Smooth muscle cell (in vitro differentiated cells): ENCODE measurements around the gene TSPOAP1. TPM values are rescaled to one million over a fixed set of nuclear protein-coding genes. Genes with fewer than 3 reads are reported as not detected.

Experiments
- DNase-seq: peaks from one replicate; lab custom pipeline; 2025; ENCODE audit not compliant: unreplicated experiment; lab: John Stamatoyannopoulos, UW
- H2AFZ ChIP-seq: fragments of 200-600 bp; sonication (generic); 2 replicates; pipeline ENCODE4 v1.6.0; 2016; ENCODE audit warnings: antibody characterized with exemption, low read depth, mild to moderate bottlenecking
- H3F3A ChIP-seq: fragments of 200-600 bp; sonication (generic); 2 replicates; pipeline ENCODE4 v1.6.0; 2017; ENCODE audit warnings: antibody characterized with exemption, low read depth
- H3K27ac ChIP-seq: fragments of 200-600 bp; sonication (generic); 2 replicates; pipeline ENCODE4 v1.5.1; 2016; ENCODE audit warnings: low read depth, mild to moderate bottlenecking
- H3K27me3 ChIP-seq: fragments of 200-600 bp; sonication (generic); 2 replicates; pipeline ENCODE4 v1.6.1; 2016; ENCODE audit warnings: low read depth, mild to moderate bottlenecking
- H3K36me3 ChIP-seq: fragments of 200-600 bp; sonication (generic); 2 replicates; pipeline ENCODE4 v1.5.1; 2016; ENCODE audit warnings: low read depth
- H3K4me1 ChIP-seq: fragments of 200-600 bp; sonication (generic); 2 replicates; pipeline ENCODE4 v1.5.1; 2016; ENCODE audit warnings: low read depth
- H3K4me2 ChIP-seq: fragments of 200-600 bp; sonication (generic); 2 replicates; pipeline ENCODE4 v1.6.0; 2016; ENCODE audit warnings: mild to moderate bottlenecking
- H3K4me3 ChIP-seq: fragments of 200-600 bp; sonication (generic); 2 replicates; pipeline ENCODE4 v1.5.1; 2016; ENCODE audit warnings: mild to moderate bottlenecking
- H3K79me2 ChIP-seq: fragments of 200-600 bp; sonication (generic); 2 replicates; pipeline ENCODE4 v1.6.0; 2016; ENCODE audit warnings: low read depth, mild to moderate bottlenecking
- H3K9ac ChIP-seq: fragments of 200-600 bp; sonication (generic); 2 replicates; pipeline ENCODE4 v1.6.0; 2016; ENCODE audit warnings: low read depth
- H3K9me3 ChIP-seq: fragments of 200-600 bp; sonication (generic); replicated peaks from 2 replicates; pipeline ENCODE4 v1.5.1; 2016; ENCODE audit warnings: low read depth
- H4K20me1 ChIP-seq: fragments of 200-600 bp; sonication (generic); 2 replicates; pipeline ENCODE4 v1.6.0; 2016; ENCODE audit warnings: low read depth
- WGBS: methylation state at CpG from one replicate; pipeline ENCODE4 v1.1.7; 2016; ENCODE audit warnings: low lambda C conversion rate; 5-methylcytosine and 5-hydroxymethylcytosine counted together
- polyA plus RNA-seq: library from polyadenylated mRNA; unstranded; fragments of >200 nt; fragmentation: Nextera tagmentation; extraction: Ambion mirVana; gene quantifications from 2 replicates; pipeline ENCODE4 v1.2.1, GENCODE V29; 2016
- total RNA-seq: library from RNA; depleted of rRNA; stranded (reverse); fragments of >200 nt; gene quantifications from 2 replicates; pipeline ENCODE4 v1.2.3, GENCODE V29; 2014
- TF ChIP-seq, protein P1 (sequence below): fragments of 200-600 bp; sonication (generic); IDR thresholded peaks from 2 replicates; pipeline ENCODE4 v1.5.1; 2017; ENCODE audit warnings: borderline replicate concordance, mild to moderate bottlenecking, antibody characterized with exemption; ENCODE audit not compliant: insufficient read depth, poor library complexity, severe bottlenecking

TSPOAP1 gene
- total and polyA plus RNA-seq, 2 experiments from 2014 or later: 7.0 to 11.7 TPM

DNA sequence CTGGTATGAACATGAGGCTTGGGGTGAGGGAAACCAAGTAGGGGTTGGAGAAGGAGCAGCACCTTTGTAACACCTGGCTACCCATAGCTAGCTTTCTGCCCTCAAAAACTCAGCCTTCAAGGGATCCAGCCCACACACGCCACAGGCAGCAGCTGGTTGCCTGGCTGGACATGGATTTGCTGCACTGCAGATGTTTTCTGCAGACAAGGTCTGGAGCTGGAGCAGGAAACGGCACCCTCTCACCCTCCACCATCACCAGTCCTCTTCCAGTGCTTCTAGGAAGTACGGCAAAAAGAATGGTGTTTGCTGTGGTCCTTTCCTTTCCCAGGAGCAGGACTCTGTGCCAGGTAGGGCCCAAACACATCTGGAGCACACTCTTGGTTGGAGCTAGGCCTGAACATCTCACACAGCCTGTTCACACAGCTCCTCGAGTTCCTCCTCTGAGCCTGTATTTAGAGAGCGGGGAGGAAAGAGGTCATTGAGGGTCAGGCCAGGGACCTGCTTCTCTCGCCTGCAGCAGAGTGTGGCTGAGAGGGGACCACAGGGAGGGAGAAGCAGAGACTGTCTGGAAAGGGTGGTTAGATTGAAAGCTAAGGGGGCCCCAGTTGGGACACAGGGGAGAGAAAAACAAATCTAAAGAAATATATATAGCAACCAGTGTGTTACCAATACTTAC, 26.1 kb upstream of the TSPOAP1 start:
- Histone ChIP-seq H3K79me2 (peaks cover 14% of the 10 kb centered on the region), H3K4me2 (no peak overlapping the region), H3F3A (peaks cover 9% of the 10 kb centered on the region), H4K20me1 (no peaks in the 10 kb centered on the region), H3K27me3 (no peaks in the 10 kb centered on the region), H3K9me3 (no peaks in the 10 kb centered on the region), H2AFZ (no peak overlapping the region), H3K36me3 (peaks cover 3% of the 10 kb centered on the region), H3K4me1 (peaks cover 9% of the 10 kb centered on the region), H3K27ac (no peak overlapping the region), H3K9ac (no peak overlapping the region), H3K4me3 (no peak overlapping the region)
- no peak for DNase-seq
- WGBS: 89% methylated on average over 6 of the region's 6 CpGs
- TF ChIP-seq, protein P1, sequence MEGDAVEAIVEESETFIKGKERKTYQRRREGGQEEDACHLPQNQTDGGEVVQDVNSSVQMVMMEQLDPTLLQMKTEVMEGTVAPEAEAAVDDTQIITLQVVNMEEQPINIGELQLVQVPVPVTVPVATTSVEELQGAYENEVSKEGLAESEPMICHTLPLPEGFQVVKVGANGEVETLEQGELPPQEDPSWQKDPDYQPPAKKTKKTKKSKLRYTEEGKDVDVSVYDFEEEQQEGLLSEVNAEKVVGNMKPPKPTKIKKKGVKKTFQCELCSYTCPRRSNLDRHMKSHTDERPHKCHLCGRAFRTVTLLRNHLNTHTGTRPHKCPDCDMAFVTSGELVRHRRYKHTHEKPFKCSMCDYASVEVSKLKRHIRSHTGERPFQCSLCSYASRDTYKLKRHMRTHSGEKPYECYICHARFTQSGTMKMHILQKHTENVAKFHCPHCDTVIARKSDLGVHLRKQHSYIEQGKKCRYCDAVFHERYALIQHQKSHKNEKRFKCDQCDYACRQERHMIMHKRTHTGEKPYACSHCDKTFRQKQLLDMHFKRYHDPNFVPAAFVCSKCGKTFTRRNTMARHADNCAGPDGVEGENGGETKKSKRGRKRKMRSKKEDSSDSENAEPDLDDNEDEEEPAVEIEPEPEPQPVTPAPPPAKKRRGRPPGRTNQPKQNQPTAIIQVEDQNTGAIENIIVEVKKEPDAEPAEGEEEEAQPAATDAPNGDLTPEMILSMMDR: no peak

DNA sequence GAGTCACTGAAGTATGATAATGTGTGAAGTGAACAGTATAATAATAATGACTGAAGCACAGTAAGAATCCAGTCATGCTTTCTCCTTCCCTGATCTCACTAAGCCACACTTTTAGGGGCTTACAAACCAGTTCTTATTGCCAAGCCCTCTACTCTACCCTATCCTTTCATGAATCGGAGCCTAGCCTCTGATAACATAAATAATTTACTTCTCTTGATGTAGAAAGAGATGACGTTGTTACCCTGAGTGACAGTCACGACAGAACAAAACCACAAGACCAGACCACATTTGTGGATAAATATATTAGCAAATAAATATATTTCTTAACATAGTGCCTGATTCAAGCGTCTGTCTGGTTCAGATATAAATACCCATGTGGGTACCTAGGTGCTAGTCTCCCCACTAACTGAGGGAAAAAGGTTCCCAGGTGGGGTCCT, 24.8 kb upstream of the TSPOAP1 start:
- Histone ChIP-seq H3K9ac (no peak overlapping the region), H3K4me1 (peaks cover 9% of the 10 kb centered on the region), H3K4me2 (peak overlapping the region; percentile 93), H3K27me3 (no peaks in the 10 kb centered on the region), H3K27ac (peak overlapping the region; percentile 80), H4K20me1 (no peaks in the 10 kb centered on the region), H3K9me3 (no peaks in the 10 kb centered on the region), H3K4me3 (peak overlapping the region; percentile 89), H2AFZ (no peak overlapping the region), H3K36me3 (peaks cover 14% of the 10 kb centered on the region), H3K79me2 (peaks cover 22% of the 10 kb centered on the region), H3F3A (peaks cover 14% of the 10 kb centered on the region)
- TF ChIP-seq, protein P1: no peak
- no peak for DNase-seq
- WGBS: 91% methylated on average over 4 of the region's 4 CpGs

DNA sequence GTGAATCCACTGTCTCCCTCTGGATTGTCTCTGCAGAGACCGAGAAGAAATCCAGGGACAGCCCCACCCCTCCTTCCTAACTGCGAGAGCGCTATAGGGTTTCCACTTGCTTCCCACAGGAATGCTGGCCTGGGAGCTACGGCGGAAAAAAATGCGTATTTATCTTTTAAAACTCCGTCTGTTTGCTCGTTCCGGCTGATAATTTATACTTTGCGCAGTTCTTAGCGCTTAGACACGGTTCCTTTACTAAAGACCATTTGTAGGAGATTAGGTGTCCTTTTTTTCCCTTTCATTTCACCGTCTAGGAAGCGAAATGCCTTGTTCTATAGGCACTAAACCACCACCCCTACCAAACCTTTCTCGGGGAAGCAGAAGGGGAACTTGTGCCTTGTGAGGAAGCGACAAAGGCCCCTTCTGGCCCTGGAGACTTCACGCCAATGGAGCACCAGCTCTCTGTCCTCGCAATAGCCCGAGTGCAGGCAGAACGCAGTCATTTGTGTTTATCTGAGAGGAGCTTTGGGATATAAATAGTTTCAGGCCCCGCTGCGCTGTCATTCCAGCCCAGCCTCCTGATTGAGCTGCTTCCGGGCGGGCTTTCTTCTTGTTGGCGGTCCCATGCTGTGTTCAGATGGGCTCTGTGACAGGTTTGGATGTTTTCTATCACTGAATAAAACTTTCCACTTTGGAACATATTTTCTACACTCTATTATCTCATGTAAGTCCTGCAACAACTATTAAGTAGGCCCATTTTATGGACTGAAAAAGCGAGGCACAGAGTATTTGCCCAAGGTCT, 24.2 kb upstream of the TSPOAP1 start:
- Histone ChIP-seq H4K20me1 (no peaks in the 10 kb centered on the region), H2AFZ (peak overlapping the region; percentile 92), H3K9me3 (no peaks in the 10 kb centered on the region), H3K9ac (peak overlapping the region; percentile 79), H3K27ac (peak overlapping the region; percentile 80), H3K4me2 (peak overlapping the region; percentile 93), H3K4me3 (peak overlapping the region; percentile 89), H3K36me3 (peaks cover 14% of the 10 kb centered on the region), H3K4me1 (peaks cover 9% of the 10 kb centered on the region), H3F3A (peaks cover 14% of the 10 kb centered on the region), H3K79me2 (peaks cover 22% of the 10 kb centered on the region), H3K27me3 (no peaks in the 10 kb centered on the region)
- no peak for DNase-seq
- TF ChIP-seq, protein P1: no peak
- 6% methylated on average over 26 of the region's 26 CpGs for WGBS
